SU-DHL-6 (cell line): Measurements from ENCODE around the gene LRCH3.

Experiments used
- H2AFZ ChIP-seq: fragments of 200-600 bp; sonication (generic); 2 replicates; pipeline ENCODE4 v1.6.1; 2014; ENCODE audit warnings: low read depth, mild to moderate bottlenecking, moderate library complexity, mixed read lengths, antibody characterized with exemption, low read length; ENCODE audit not compliant: severe bottlenecking
- H3F3A ChIP-seq: fragments of 200-600 bp; shearing (Covaris generic); 2 replicates; pipeline ENCODE4 v1.6.0; 2016; ENCODE audit warnings: antibody characterized with exemption, mild to moderate bottlenecking; ENCODE audit not compliant: insufficient read depth
- H3K27ac ChIP-seq: fragments of 200-600 bp; sonication (generic); 2 replicates; pipeline ENCODE4 v1.5.1; 2016; ENCODE audit warnings: low read depth, mild to moderate bottlenecking, low read length, moderate library complexity, mixed read lengths
- H3K27me3 ChIP-seq: fragments of 200-600 bp; sonication (generic), shearing (Covaris generic); 2 replicates; pipeline ENCODE4 v1.6.0; 2014; ENCODE audit warnings: mild to moderate bottlenecking, low read length
- H3K36me3 ChIP-seq: fragments of 200-600 bp; sonication (generic); 2 replicates; pipeline ENCODE4 v1.6.1; 2014; ENCODE audit warnings: mild to moderate bottlenecking, low read length, mixed read lengths
- H3K4me2 ChIP-seq: fragments of 300-600, 200-600 bp; shearing (Covaris generic), sonication (generic); 2 replicates; pipeline ENCODE4 v1.6.0; 2014; ENCODE audit warnings: low read length, low read depth, mild to moderate bottlenecking; ENCODE audit not compliant: poor library complexity, severe bottlenecking
- H3K4me3 ChIP-seq: fragments of 200-600 bp; sonication (generic); 2 replicates; pipeline ENCODE4 v1.5.1; 2014; ENCODE audit warnings: antibody characterized with exemption, low read length, mild to moderate bottlenecking, mixed read lengths; ENCODE audit not compliant: insufficient read depth, poor library complexity, severe bottlenecking
- H3K79me2 ChIP-seq: fragments of 200-600 bp; sonication (generic); 2 replicates; pipeline ENCODE4 v1.6.1; 2014; ENCODE audit warnings: mild to moderate bottlenecking, low read length, moderate library complexity; ENCODE audit not compliant: insufficient read depth
- H3K9ac ChIP-seq: fragments of 200-600 bp; sonication (generic); 2 replicates; pipeline ENCODE4 v1.7.0; 2014; ENCODE audit warnings: mild to moderate bottlenecking, low read length
- H3K9me2 ChIP-seq: fragments of 200-600 bp; sonication (generic); replicated peaks from 2 replicates; pipeline ENCODE4 v1.6.1; 2014; ENCODE audit warnings: low read length; ENCODE audit not compliant: insufficient read depth
- H3K9me3 ChIP-seq: fragments of 200-600 bp; sonication (generic); 2 replicates; pipeline ENCODE4 v1.6.1; 2014; ENCODE audit warnings: low read length, mixed read lengths; ENCODE audit not compliant: insufficient read depth
- H4K20me1 ChIP-seq: fragments of 200-600 bp; sonication (generic); 2 replicates; pipeline ENCODE4 v1.6.1; 2014; ENCODE audit warnings: low read depth, mild to moderate bottlenecking, antibody characterized with exemption, low read length, moderate library complexity, mixed read lengths
- EZH2phosphoT487 ChIP-seq: fragments of 200-600 bp; sonication (generic), shearing (Covaris generic); conservative IDR thresholded peaks from 2 replicates; pipeline ENCODE4 v1.6.1; 2018; ENCODE audit warnings: mild to moderate bottlenecking, antibody characterized with exemption, low read length, moderate library complexity, mixed read lengths
- TF ChIP-seq, protein P1 (sequence below): fragments of 200-600 bp; sonication (generic); IDR thresholded peaks from one replicate; pipeline ENCODE4 v1.5.1; 2017; ENCODE audit warnings: antibody characterized with exemption, mild to moderate bottlenecking, low read length, moderate library complexity; ENCODE audit not compliant: insufficient read depth, poor library complexity, severe bottlenecking

Gene LRCH3

DNA sequence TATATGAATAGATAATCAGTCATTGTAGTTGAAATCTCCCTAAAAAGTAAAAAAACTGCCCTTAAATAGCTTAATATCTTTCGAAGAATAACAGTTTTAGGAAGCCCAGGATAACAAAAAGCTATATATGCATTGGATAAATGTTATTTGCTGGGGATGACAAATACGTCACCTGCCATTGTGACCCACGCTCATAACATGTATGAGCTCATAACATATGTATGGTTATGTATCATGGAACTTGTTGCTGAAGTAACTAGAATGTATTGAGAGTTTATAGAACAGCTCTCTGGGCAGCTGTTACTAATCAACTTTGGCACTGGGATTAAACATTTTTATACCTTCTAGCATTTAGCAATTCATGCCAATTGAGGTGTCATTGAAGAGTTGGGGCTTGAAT is 1.7 kb upstream of the LRCH3 start:
- H3K9ac ChIP-seq = no peak overlapping the region
- H3K9me3 ChIP-seq = no peaks in the 10 kb centered on the region
- H3K9me2 ChIP-seq = no peaks in the 10 kb centered on the region
- H3F3A ChIP-seq = peaks cover 19% of the 10 kb centered on the region; the same call in 1 of the 2 replicates
- H3K4me2 ChIP-seq = no peak overlapping the region
- no peaks in the 10 kb centered on the region for H3K36me3 ChIP-seq
- H3K4me3 ChIP-seq = no peak overlapping the region
- TF ChIP-seq, protein P1, sequence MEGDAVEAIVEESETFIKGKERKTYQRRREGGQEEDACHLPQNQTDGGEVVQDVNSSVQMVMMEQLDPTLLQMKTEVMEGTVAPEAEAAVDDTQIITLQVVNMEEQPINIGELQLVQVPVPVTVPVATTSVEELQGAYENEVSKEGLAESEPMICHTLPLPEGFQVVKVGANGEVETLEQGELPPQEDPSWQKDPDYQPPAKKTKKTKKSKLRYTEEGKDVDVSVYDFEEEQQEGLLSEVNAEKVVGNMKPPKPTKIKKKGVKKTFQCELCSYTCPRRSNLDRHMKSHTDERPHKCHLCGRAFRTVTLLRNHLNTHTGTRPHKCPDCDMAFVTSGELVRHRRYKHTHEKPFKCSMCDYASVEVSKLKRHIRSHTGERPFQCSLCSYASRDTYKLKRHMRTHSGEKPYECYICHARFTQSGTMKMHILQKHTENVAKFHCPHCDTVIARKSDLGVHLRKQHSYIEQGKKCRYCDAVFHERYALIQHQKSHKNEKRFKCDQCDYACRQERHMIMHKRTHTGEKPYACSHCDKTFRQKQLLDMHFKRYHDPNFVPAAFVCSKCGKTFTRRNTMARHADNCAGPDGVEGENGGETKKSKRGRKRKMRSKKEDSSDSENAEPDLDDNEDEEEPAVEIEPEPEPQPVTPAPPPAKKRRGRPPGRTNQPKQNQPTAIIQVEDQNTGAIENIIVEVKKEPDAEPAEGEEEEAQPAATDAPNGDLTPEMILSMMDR = no peak
- TF ChIP-seq EZH2phosphoT487 = no peak
- no peak overlapping the region for H3K27ac ChIP-seq
- no peaks in the 10 kb centered on the region for H4K20me1 ChIP-seq
- H2AFZ ChIP-seq = no peak overlapping the region
- H3K79me2 ChIP-seq = peaks cover 26% of the 10 kb centered on the region
- no peaks in the 10 kb centered on the region for H3K27me3 ChIP-seq

DNA sequence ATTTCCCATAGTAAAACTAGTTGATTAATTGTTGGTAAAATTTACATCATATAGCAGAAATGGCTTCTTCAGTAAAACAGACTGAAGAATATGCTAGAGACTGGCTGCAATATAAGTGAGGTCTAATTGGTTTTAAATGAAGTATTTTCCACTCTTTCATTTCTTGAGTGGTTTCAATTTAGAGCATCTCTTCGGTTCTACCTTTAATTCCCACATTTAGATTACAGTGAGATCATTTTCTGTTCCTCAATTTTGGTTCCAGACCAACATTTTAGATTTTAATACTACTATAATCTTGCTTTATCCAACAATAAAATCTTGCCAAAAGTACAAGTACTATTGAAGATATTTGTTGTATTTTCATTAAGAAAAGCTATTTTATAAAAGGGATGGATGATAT is 1.0 kb upstream of the LRCH3 start:
- H3K4me2 ChIP-seq = peak overlapping the region; percentile 72
- H3K9me2 ChIP-seq = no peaks in the 10 kb centered on the region

DNA sequence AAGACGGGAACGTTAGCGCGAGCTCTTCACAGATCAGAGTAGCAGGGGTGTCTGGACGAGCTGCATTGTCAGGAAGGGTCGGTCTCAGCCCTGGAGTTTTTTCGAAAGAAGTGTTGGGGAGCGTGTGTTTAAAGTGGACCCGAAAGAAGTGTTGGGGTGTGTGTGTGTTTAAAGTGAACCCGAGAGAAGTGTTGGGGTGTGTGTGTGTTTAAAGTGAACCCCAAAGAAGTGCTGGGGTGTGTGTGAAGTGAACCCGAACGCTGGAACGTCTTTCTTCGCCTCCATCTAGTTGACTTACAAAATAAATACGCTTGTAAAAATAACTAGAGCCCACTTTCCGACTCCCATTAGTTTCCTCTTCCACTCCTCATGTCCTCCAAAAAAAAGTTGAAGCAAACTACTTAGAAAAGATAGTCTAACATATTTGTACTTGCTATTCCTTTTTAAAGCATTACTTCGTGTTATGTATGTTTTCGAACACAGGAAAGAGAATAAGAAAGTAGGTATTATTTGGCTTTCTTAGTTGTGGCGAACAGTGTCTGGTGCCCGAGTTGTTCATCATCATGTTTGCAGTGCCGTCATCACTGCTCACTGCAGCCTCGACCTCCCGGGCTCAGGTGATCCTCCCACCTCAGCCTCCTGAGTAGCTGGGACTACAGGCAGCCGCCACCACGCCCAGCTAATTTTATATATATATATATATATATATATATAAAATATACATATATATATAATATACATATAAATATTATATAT is 1.0 kb downstream of the LRCH3 start:
- H3K9me3 ChIP-seq = no peaks in the 10 kb centered on the region
- TF ChIP-seq, protein P1 = no peak
- no peak for TF ChIP-seq EZH2phosphoT487
- peak overlapping the region; percentile 86 for H2AFZ ChIP-seq
- H3K9me2 ChIP-seq = no peaks in the 10 kb centered on the region
- peaks cover 51% of the 10 kb centered on the region for H3K79me2 ChIP-seq
- peak overlapping the region; percentile 72 for H3K4me2 ChIP-seq
- H3F3A ChIP-seq = peaks cover 19% of the 10 kb centered on the region; the same call in 1 of the 2 replicates
- H4K20me1 ChIP-seq = no peaks in the 10 kb centered on the region
- H3K27me3 ChIP-seq = no peaks in the 10 kb centered on the region
- peak overlapping the region; percentile 83 for H3K27ac ChIP-seq
- no peaks in the 10 kb centered on the region for H3K36me3 ChIP-seq
- peak overlapping the region; percentile 76 for H3K9ac ChIP-seq
- peak overlapping the region; percentile 68 for H3K4me3 ChIP-seq

More for the DNA sequence above, 1.0 kb upstream of the LRCH3 start:
- no peak for TF ChIP-seq EZH2phosphoT487
- TF ChIP-seq, protein P1 = no peak
- Histone ChIP-seq H3K27ac (0 out of 2 replicates have a peak overlapping the region, but pooled peaks have one; percentile 2), H3K36me3 (no peaks in the 10 kb centered on the region), H3K9me3 (no peaks in the 10 kb centered on the region), H3K79me2 (peaks cover 33% of the 10 kb centered on the region), H3K27me3 (no peaks in the 10 kb centered on the region), H2AFZ (peak overlapping the region; percentile 86), H4K20me1 (no peaks in the 10 kb centered on the region), H3K9ac (peak overlapping the region; percentile 76), H3K4me3 (peak overlapping the region; percentile 68), H3F3A (peaks cover 19% of the 10 kb centered on the region; the same call in 1 of the 2 replicates)
